GM12878 (cell line): ENCODE measurements around the gene DCTN2. TPM values are rescaled to one million over a fixed set of nuclear protein-coding genes. Genes with fewer than 3 reads are reported as not detected.

Source experiments
- ATAC-seq: fragments of 200-7000 bp; cut with Tn5 transposase; 3 replicates; pipeline ENCODE4 v1.9.1; 2020; ENCODE audit warnings: mild to moderate bottlenecking, moderate library complexity
- BruUV-seq: library from RNA; stranded (reverse); fragments of 400-500 nt; replicated peaks from 2 replicates; lab custom pipeline; 2021; lab: Mats Ljungman, UMichigan
- CTCF ChIA-PET: fragments of 300-600 bp; sonication (Branson Sonifier 250); formaldehyde crosslinking; extraction: SDS; loops from one replicate; lab custom pipeline; 2021; ENCODE audit warnings: inconsistent platforms; lab: Yijun Ruan, JAX
- POLR2A ChIA-PET: fragments of 350-600 bp; formaldehyde crosslinking; extraction: SDS; loops from one replicate; lab custom pipeline; 2021; ENCODE audit warnings: inconsistent platforms; lab: Charles Lee
- RAD21 ChIA-PET: fragments of 300-600 bp; sonication (Branson Sonifier 250); formaldehyde crosslinking; loops from one replicate; lab custom pipeline; 2023; ENCODE audit warnings: antibody characterized with exemption; ENCODE audit not compliant: unreplicated experiment; lab: Charles Lee
- SMC1A ChIA-PET: fragments of 300-600 bp; sonication (Branson Sonifier 250); formaldehyde crosslinking; loops from one replicate; lab custom pipeline; 2023; ENCODE audit not compliant: unreplicated experiment, uncharacterized antibody; lab: Charles Lee
- DNase-seq: peaks from one replicate; pipeline ENCODE4 v3.0.0-alpha.2; 2011; ENCODE audit warnings: low read depth, low spot score
- FAIRE-seq: peaks from 3 replicates; lab custom pipeline; 2011; peaks lifted over from hg19 to GRCh38; lab: Jason Lieb, UNC
- H2AFZ ChIP-seq: 2 replicates; pipeline ENCODE4 v1.6.0; 2011; ENCODE audit warnings: low read depth, low read length, control low read depth; ENCODE audit not compliant: control insufficient read depth
- H3K27ac ChIP-seq: 2 replicates; pipeline ENCODE4 v1.5.1; 2011; ENCODE audit warnings: control low read depth; ENCODE audit not compliant: control insufficient read depth, insufficient read depth
- H3K27me3 ChIP-seq, 2 experiments: replicated peaks in 1 of 2; 2 replicates each; pipeline versions ENCODE4 v1.6.0 to v1.6.1; 2011; ENCODE audit warnings: low read length in 1 of 2; ENCODE audit not compliant: control insufficient read depth in 2 of 2, insufficient read depth in 2 of 2
- H3K36me3 ChIP-seq, 2 experiments: 2 replicates each; pipeline ENCODE4 v1.5.1; 2011; ENCODE audit warnings: low read length in 1 of 2; ENCODE audit not compliant: control insufficient read depth in 2 of 2, insufficient read depth in 2 of 2
- H3K4me1 ChIP-seq: 2 replicates; pipeline ENCODE4 v1.6.1; 2011; ENCODE audit warnings: mild to moderate bottlenecking, low read length, moderate library complexity, mixed read lengths; ENCODE audit not compliant: control insufficient read depth, insufficient read depth
- H3K4me2 ChIP-seq: 2 replicates; pipeline ENCODE4 v1.6.0; 2011; ENCODE audit warnings: control low read depth; ENCODE audit not compliant: control insufficient read depth, insufficient read depth
- H3K4me3 ChIP-seq: fragments of 200-600 bp; sonication (generic); 2 replicates; pipeline ENCODE4 v1.5.1; 2016
- H3K79me2 ChIP-seq: 2 replicates; pipeline ENCODE4 v1.6.0; 2011; ENCODE audit warnings: low read length; ENCODE audit not compliant: control insufficient read depth, insufficient read depth
- H3K9ac ChIP-seq: 2 replicates; pipeline ENCODE4 v1.8.0; 2011; ENCODE audit warnings: low read length, control low read depth, mixed read lengths; ENCODE audit not compliant: control insufficient read depth, insufficient read depth
- H3K9me3 ChIP-seq: replicated peaks from 3 replicates; pipeline ENCODE4 v1.5.1; 2011; ENCODE audit warnings: mild to moderate bottlenecking, low read length; ENCODE audit not compliant: control insufficient read depth, insufficient read depth
- H4K20me1 ChIP-seq: 2 replicates; pipeline ENCODE4 v1.6.0; 2011; ENCODE audit not compliant: control insufficient read depth, insufficient read depth
- HDAC2 ChIP-seq: fragments of 200-600 bp; sonication (generic); IDR thresholded peaks from 2 replicates; pipeline ENCODE4 v1.6.1; 2017
- WGBS: methylation state at CpG from one replicate; pipeline ENCODE4 v1.1.6; 2016; ENCODE audit warnings: low lambda C conversion rate; ENCODE audit not compliant: insufficient replicate concordance, insufficient coverage; ENCODE audit errors: missing lambda C conversion rate; 5-methylcytosine and 5-hydroxymethylcytosine counted together
- in situ Hi-C: fragments of 300-500 bp; cut with MboI; formaldehyde crosslinking; loops from 9 replicates; pipeline ENCODE4 v1.14.3; 2018; ENCODE audit warnings: mixed read lengths
- intact Hi-C: fragments of 100-400 bp; cut with micrococcal nuclease; formaldehyde crosslinking; loops from one replicate; pipeline ENCODE4 v1.14.2; 2022; ENCODE audit not compliant: unreplicated experiment
- polyA plus RNA-seq, 11 experiments: library from polyadenylated mRNA; depleted of rRNA in 4 of 11; unstranded in 6 of 11; stranded (reverse) in 5 of 11; fragments of >200 nt; fragmentation: Nextera tagmentation in 4 of 11; fragmentation: Illumina TruSeq in 1 of 11; extraction: Ambion mirVana in 4 of 11; extraction: Trizol in 1 of 11; gene quantifications; 1 replicate in 1 of 11; 2 replicates in 10 of 11; pipeline versions ENCODE4 v1.2.1 to v1.2.3, GENCODE V29; 2011 to 2016; ENCODE audit warnings: inconsistent platforms in 2 of 11, missing spikeins in 2 of 11, low read depth in 1 of 11
- total RNA-seq, 4 experiments: library from RNA; depleted of rRNA in 3 of 4; stranded (reverse); fragments of >200 nt in 3 of 4; fragmentation: Illumina TruSeq in 1 of 4; extraction: Trizol in 1 of 4; gene quantifications; 2 replicates each; pipeline versions ENCODE4 v1.2.1 to v1.2.3, GENCODE V29; 2013 to 2021
- TF ChIP-seq, protein P1 (sequence below): fragments of 450-650 bp; IDR thresholded peaks from 2 replicates; pipeline ENCODE4 v1.6.1; 2018; ENCODE audit warnings: mild to moderate bottlenecking, low read depth, moderate library complexity; ENCODE audit not compliant: partially characterized antibody

The DCTN2 gene
- total and polyA plus RNA-seq, 10 of the 15 experiments (the other 5 are each of a cell fraction or from before 2014, with no cell fraction given) = 32.3 to 171 (median 100) TPM

DNA sequence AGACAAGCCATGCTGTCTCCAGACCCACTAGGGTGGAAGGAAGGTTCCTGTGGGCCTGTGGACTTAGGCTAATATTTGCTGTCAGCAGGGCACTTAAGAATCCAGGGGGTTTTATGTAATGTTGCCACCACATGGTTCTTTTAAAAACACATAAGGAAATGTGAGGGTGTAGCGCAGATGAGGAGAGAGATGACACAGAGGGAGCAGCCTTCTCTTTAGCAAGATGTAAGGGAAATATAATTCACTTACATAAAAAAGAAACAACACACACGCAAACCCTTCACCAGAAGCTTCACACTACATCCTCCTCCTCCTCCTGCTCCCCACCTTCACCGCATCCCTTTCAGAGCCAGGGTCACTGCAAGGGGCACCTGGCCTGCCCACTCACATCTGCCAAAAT lies 39.1 kb upstream of the DCTN2 start:
- Histone ChIP-seq H3K79me2 (peaks cover under 1% of the 10 kb centered on the region; the same call in 1 of the 2 replicates), H3K36me3 (no peaks in the 10 kb centered on the region), H3K4me1 (no peaks in the 10 kb centered on the region), H3K9ac (no peak overlapping the region), H3K4me3 (no peak overlapping the region), H2AFZ (no peak overlapping the region), H3K27me3 (no peaks in the 10 kb centered on the region), H4K20me1 (no peaks in the 10 kb centered on the region), H3K9me3 (no peaks in the 10 kb centered on the region), H3K4me2 (no peak overlapping the region), H3K27ac (no peak overlapping the region)
- 53% methylated on average over 3 of the region's 3 CpGs for WGBS
- no TSS peak for BruUV-seq
- no peak for ATAC-seq
- ChIA-PET CTCF (interaction anchor here (1.2 to 7.8 kb wide), 9 partner anchors 10 to 155 kb away, joined by 5 to 119 read pairs (median 22); partner anchors contain the start of genes B4GALNT1 and GLI1), SMC1A (interaction anchor here (1.1 to 3.6 kb wide), 4 partner anchors 8 to 52 kb away, joined by 3 to 15 read pairs (median 5); no protein-coding TSS in a partner anchor), POLR2A (no interaction called here), RAD21 (interaction anchor here (1.0 to 5.3 kb wide), 3 partner anchors 10 to 36 kb away, joined by 3 to 28 read pairs (median 3); no protein-coding TSS in a partner anchor)
- DNase-seq = no peak
- TF ChIP-seq HDAC2 = no peak
- TF ChIP-seq, protein P1, sequence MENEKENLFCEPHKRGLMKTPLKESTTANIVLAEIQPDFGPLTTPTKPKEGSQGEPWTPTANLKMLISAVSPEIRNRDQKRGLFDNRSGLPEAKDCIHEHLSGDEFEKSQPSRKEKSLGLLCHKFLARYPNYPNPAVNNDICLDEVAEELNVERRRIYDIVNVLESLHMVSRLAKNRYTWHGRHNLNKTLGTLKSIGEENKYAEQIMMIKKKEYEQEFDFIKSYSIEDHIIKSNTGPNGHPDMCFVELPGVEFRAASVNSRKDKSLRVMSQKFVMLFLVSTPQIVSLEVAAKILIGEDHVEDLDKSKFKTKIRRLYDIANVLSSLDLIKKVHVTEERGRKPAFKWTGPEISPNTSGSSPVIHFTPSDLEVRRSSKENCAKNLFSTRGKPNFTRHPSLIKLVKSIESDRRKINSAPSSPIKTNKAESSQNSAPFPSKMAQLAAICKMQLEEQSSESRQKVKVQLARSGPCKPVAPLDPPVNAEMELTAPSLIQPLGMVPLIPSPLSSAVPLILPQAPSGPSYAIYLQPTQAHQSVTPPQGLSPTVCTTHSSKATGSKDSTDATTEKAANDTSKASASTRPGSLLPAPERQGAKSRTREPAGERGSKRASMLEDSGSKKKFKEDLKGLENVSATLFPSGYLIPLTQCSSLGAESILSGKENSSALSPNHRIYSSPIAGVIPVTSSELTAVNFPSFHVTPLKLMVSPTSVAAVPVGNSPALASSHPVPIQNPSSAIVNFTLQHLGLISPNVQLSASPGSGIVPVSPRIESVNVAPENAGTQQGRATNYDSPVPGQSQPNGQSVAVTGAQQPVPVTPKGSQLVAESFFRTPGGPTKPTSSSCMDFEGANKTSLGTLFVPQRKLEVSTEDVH = no peak
- intact Hi-C loops (loop anchor here (10.0 kb wide), 1 partner anchor 319 kb away; no protein-coding TSS in a partner anchor), in situ Hi-C loops (no loop called here)
- FAIRE-seq = no peak
